ENCODE data around the gene ALPL. TPM values are rescaled to one million over a fixed set of nuclear protein-coding genes. Genes with fewer than 3 reads are reported as not detected.

Gene ALPL
- total RNA-seq, 1 experiment from 2014 or later = not detected

DNA sequence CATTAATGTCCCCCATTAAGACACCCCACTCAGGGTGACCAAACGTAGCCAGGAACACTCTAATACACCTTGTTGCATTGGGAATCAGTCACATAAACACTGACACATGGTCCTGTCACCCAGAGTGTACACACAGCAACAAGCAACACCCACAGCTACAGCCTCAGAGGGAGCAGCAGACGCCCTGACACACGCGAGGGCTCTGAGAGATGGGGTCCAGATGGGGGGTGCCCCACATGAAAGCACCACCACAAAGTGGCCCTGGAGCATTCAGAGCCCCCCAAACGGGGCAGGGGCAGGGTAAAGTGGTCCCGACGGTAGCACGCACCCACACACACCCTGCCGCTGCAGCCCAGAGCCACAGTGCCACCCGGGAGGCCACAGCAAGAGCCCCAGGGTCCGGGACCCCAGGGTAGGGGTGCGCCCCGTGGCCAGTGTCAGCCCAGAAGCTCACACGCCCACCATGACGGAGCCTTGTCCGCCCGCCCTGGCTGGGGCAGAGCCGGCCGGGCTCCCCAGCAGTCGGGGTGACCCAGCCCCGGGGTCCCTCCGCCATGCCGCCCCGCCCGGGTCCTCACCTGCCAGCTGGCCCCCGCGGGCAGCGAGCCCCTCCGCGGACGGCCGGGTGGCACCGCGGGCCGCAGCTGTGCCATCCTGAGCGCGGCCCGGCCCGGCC is 112.7 kb downstream of the ALPL start:
- Histone ChIP-seq H3K9me2 (ENCODE audit: insufficient read depth) (no peaks in the 10 kb centered on the region), H3K36me3 (ENCODE audit: low read depth) (no peaks in the 10 kb centered on the region), H3K4me2 (peak overlapping the region; percentile 82), H3K79me2 (ENCODE audit: low read depth) (0 out of 2 replicates have a peak, but pooled peaks cover 5% of the 10 kb centered on the region), H3K27ac (no peak overlapping the region), H3K9me3 (ENCODE audit: insufficient read depth, low read depth) (no peaks in the 10 kb centered on the region), H3F3A (ENCODE audit: insufficient read depth, low read depth) (peaks cover 14% of the 10 kb centered on the region; the same call in 1 of the 2 replicates), H3K27me3 (ENCODE audit: insufficient read depth, low read depth) (no peaks in the 10 kb centered on the region), H3K4me3 (peak overlapping the region; percentile 58), H4K20me1 (ENCODE audit: insufficient read depth) (no peaks in the 10 kb centered on the region), H3K4me1 (replicated peaks; ENCODE audit: insufficient read depth) (peaks cover 33% of the 10 kb centered on the region), H2AFZ (no peak overlapping the region)
- TF ChIP-seq, protein P1, sequence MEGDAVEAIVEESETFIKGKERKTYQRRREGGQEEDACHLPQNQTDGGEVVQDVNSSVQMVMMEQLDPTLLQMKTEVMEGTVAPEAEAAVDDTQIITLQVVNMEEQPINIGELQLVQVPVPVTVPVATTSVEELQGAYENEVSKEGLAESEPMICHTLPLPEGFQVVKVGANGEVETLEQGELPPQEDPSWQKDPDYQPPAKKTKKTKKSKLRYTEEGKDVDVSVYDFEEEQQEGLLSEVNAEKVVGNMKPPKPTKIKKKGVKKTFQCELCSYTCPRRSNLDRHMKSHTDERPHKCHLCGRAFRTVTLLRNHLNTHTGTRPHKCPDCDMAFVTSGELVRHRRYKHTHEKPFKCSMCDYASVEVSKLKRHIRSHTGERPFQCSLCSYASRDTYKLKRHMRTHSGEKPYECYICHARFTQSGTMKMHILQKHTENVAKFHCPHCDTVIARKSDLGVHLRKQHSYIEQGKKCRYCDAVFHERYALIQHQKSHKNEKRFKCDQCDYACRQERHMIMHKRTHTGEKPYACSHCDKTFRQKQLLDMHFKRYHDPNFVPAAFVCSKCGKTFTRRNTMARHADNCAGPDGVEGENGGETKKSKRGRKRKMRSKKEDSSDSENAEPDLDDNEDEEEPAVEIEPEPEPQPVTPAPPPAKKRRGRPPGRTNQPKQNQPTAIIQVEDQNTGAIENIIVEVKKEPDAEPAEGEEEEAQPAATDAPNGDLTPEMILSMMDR (conservative IDR thresholded peaks at IDR 0.05) = no peak
- TF ChIP-seq EZH2 (IDR thresholded peaks at IDR 0.05; ENCODE audit: low read depth) = no peak
- no TSS peak for BruUV-seq (replicated peaks)
- no peak for DNase-seq
- intact Hi-C loops (cut with micrococcal nuclease; ENCODE audit: unreplicated experiment) = no loop called here
- POLR2A ChIA-PET (ENCODE audit: unreplicated experiment) = no interaction called here
- CTCF ChIA-PET = no interaction called here

DNA sequence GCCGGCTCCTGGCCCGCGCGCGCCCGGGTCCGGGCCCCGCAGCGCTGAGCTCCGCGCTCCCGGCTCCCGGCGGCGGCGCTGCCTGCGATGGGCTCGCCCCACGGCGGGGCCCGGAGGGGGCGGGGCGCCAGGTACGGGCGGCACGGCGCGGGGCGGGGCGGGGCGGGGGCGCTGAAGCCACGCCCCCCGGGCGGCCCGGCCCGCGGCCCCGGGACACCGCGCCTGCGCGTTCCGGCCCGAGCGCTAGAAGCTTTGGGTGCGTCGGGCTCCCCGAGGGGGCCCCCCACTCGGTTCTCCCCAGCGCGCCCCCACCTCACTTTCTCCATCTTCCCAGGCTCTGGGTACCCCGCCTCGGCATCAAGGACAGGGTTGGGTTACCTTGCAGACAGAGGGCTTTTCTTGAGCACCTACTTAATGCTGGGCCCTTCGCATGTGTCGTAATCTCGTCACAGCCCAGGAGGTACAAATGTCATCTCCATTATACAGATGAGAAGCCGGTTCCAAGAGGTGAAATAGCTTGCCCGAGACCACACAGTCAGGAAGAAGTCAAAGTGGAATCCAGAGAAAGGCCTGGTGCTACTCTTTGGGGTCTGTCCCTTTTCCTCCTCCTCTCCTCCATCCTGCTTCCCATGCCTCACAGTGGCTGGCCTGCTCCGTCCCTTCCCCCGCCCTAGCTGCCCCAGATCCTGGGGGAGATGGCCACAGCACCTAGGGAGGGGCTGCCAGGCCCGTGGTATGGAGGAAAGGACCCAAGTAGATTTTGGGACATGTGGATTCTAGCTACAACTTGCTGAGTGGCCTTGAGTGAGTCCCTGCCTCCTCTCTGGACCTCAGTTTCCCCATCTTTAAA is 113.5 kb downstream of the ALPL start:
- Histone ChIP-seq H3K79me2 (ENCODE audit: low read depth) (0 out of 2 replicates have a peak, but pooled peaks cover 5% of the 10 kb centered on the region), H3K4me1 (replicated peaks; ENCODE audit: insufficient read depth) (peaks cover 37% of the 10 kb centered on the region), H4K20me1 (ENCODE audit: insufficient read depth) (no peaks in the 10 kb centered on the region), H3K9me3 (ENCODE audit: insufficient read depth, low read depth) (no peaks in the 10 kb centered on the region), H2AFZ (no peak overlapping the region), H3K4me2 (peak overlapping the region; percentile 73), H3K4me3 (peak overlapping the region; percentile 46; the same call in 1 of the 2 replicates), H3K27ac (no peak overlapping the region; the same call in 1 of the 2 replicates), H3K36me3 (ENCODE audit: low read depth) (no peaks in the 10 kb centered on the region), H3F3A (ENCODE audit: insufficient read depth, low read depth) (peaks cover 19% of the 10 kb centered on the region), H3K27me3 (ENCODE audit: insufficient read depth, low read depth) (no peaks in the 10 kb centered on the region), H3K9me2 (ENCODE audit: insufficient read depth) (no peaks in the 10 kb centered on the region)
- BruUV-seq (replicated peaks) = no TSS peak
- ChIA-PET CTCF (interaction anchor here (0.6 kb wide), 1 partner anchor 32 kb away, joined by 7 read pairs; no protein-coding TSS in a partner anchor), POLR2A (ENCODE audit: unreplicated experiment) (interaction anchor here (0.7 kb wide), 2 partner anchors 12 to 28 kb away, joined by 3 to 7 read pairs; no protein-coding TSS in a partner anchor)
- intact Hi-C loops (cut with micrococcal nuclease; ENCODE audit: unreplicated experiment) = no loop called here
- DNase-seq = peak in 1 of 2 experiments; percentile 66
- TF ChIP-seq, protein P1 (conservative IDR thresholded peaks at IDR 0.05) = no peak
- no peak for TF ChIP-seq EZH2 (IDR thresholded peaks at IDR 0.05; ENCODE audit: low read depth)

DNA sequence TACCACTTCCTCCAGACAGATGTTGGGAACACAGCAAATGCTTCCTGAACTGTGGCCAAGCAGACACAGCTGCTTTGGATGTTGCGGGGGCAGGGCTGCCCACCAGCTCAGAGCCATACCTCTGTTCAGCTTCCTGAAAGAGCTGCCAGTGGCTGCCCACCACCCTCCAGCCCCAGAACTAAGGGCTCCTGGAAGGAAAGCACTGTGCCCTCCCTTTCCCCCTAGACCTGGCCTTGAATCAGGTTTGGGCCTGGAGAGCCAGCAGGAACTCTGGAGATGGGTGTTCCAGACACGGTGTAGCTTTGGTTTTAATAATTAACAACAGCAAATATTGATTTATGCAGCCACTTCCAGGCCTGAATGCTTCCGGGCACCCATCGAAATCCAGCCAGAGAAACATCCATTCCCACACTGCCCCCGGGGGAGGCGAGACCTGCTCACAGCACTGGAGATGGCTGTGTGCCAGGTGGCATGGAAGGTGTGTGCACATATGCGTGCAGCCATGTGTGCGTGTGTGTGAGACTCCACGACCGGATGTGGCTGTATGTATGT is 114.3 kb downstream of the ALPL start:
- Histone ChIP-seq H3F3A (ENCODE audit: insufficient read depth, low read depth) (peaks cover 23% of the 10 kb centered on the region), H3K4me1 (replicated peaks; ENCODE audit: insufficient read depth) (peaks cover 45% of the 10 kb centered on the region), H3K9me2 (ENCODE audit: insufficient read depth) (no peaks in the 10 kb centered on the region), H3K4me2 (no peak overlapping the region), H2AFZ (no peak overlapping the region), H4K20me1 (ENCODE audit: insufficient read depth) (no peaks in the 10 kb centered on the region), H3K79me2 (ENCODE audit: low read depth) (0 out of 2 replicates have a peak, but pooled peaks cover 5% of the 10 kb centered on the region), H3K9me3 (ENCODE audit: insufficient read depth, low read depth) (no peaks in the 10 kb centered on the region), H3K27me3 (ENCODE audit: insufficient read depth, low read depth) (no peaks in the 10 kb centered on the region), H3K4me3 (no peak overlapping the region), H3K36me3 (ENCODE audit: low read depth) (no peaks in the 10 kb centered on the region), H3K27ac (no peak overlapping the region)
- no TSS peak for BruUV-seq (replicated peaks)
- ChIA-PET POLR2A (ENCODE audit: unreplicated experiment) (interaction anchor here (0.7 kb wide), 2 partner anchors 11 to 29 kb away, joined by 3 to 7 read pairs; no protein-coding TSS in a partner anchor), CTCF (no interaction called here)
- no peak for TF ChIP-seq EZH2 (IDR thresholded peaks at IDR 0.05; ENCODE audit: low read depth)
- TF ChIP-seq, protein P1 (conservative IDR thresholded peaks at IDR 0.05) = no peak
- no peak for DNase-seq
- intact Hi-C loops (cut with micrococcal nuclease; ENCODE audit: unreplicated experiment) = no loop called here
